Nephron progenitor cell (in vitro differentiated cells): ENCODE data around the gene EPS8L1.
A peak's percentile ranks its signal among the peaks of the same experiment; 100 is the strongest.

Experiments used
- DNase-seq: peaks from one replicate; pipeline ENCODE4 v3.0.0; 2021
- H3K27ac Mint-ChIP-seq: 2 replicates; pipeline ENCODE4 v1.8.0; 2021; ENCODE audit warnings: mild to moderate bottlenecking, moderate library complexity, mixed read lengths
- H3K27me3 Mint-ChIP-seq: 2 replicates; pipeline ENCODE4 v1.8.0; 2021; ENCODE audit warnings: mild to moderate bottlenecking, low read depth, mixed read lengths; ENCODE audit not compliant: poor library complexity
- H3K36me3 Mint-ChIP-seq: 2 replicates; pipeline ENCODE4 v1.8.0; 2021; ENCODE audit warnings: low read depth, mixed read lengths
- H3K4me1 Mint-ChIP-seq: 2 replicates; pipeline ENCODE4 v1.8.0; 2021; ENCODE audit warnings: mixed read lengths
- H3K4me3 Mint-ChIP-seq: 2 replicates; pipeline ENCODE4 v1.8.0; 2021; ENCODE audit warnings: mild to moderate bottlenecking, moderate library complexity, mixed read lengths
- H3K9me3 Mint-ChIP-seq: 2 replicates; pipeline ENCODE4 v1.8.0; 2021; ENCODE audit warnings: mild to moderate bottlenecking, moderate library complexity, mixed read lengths
- CTCF ChIP-seq: fragments of 200-600 bp; sonication (generic); IDR thresholded peaks from 2 replicates; pipeline ENCODE4 v1.5.0; 2021; ENCODE audit warnings: antibody characterized with exemption

EPS8L1 gene

GRCh38 chr19:55082020-55082851 is 6.6 kb downstream of the EPS8L1 start:
- Mint-ChIP-seq H3K4me3 (peak overlapping the region; percentile 58), H3K27ac (no peak overlapping the region), H3K9me3 (peaks cover 19% of the 10 kb centered on the region), H3K27me3 (peaks cover 91% of the 10 kb centered on the region), H3K4me1 (peaks cover 37% of the 10 kb centered on the region), H3K36me3 (peaks cover 4% of the 10 kb centered on the region)
- no peak for TF ChIP-seq CTCF
- peak; percentile 60 for DNase-seq

DNA sequence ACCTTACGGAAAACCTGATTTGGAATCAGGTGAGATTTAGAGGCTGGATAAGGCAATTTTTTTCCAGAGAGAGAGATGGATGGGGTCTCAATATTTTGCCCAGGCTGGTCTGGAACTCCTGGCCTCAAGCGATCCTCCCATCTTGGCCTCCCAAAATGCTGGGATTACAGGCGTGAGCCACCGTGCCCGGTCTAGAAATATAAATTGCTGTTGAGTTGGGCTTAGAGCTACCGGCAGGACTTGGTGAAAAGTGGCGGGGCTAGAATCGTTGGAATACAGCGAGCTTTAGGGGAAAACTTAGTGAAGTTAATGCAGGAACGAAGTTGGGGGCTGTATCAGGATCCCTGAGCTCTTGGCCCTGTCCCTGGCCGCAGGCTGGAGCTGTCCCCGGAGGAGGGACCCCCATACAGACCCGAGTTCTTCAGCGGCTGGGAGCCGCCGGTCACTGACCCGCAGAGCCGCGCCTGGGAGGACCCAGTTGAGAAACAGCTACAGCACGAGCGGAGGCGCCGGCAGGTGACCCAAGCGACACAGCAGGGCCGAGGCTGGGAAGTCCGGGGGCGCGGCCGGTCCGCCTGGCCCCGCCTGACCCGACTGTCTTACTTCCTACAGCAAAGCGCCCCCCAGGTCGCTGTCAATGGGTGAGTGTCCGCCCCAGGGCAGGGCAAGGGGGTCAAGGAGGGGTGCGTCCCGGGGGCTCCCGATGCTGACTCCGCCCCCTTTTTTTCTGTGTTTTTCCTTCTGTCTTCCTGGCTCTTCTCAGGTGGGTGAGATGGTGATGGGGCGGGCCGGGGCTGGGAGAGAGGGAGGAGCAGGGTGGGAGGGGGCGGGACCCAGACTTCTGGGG is 7.6 kb downstream of the EPS8L1 start:
- Mint-ChIP-seq H3K27me3 (peaks cover 85% of the 10 kb centered on the region), H3K36me3 (peaks cover 4% of the 10 kb centered on the region), H3K4me1 (peaks cover 46% of the 10 kb centered on the region), H3K4me3 (no peak overlapping the region), H3K27ac (no peak overlapping the region), H3K9me3 (peaks cover 19% of the 10 kb centered on the region)
- no peak for TF ChIP-seq CTCF
- peak; percentile 17 for DNase-seq

DNA sequence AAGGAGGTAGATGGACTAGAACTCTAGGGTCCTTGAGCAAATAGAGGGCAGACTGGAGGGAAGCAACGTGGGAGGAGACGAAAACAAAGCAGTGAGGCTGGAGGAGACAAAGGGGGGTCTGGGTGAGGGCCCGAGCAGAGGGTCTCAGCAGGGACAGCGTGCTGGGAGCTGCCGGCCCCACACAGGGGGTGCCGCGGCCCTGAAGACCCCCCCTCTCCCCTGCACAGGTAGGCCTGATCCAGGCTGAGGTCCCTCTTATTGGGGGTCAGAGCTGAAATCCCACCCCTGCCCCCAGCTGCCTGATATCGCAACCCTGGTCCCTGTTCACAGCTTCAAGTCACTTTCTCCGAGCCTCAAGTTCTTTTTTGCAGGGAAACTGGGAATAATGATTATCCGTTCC is 8.7 kb downstream of the EPS8L1 start:
- TF ChIP-seq CTCF: no peak
- H3K4me3 Mint-ChIP-seq: peak overlapping the region; percentile 11
- DNase-seq: no peak
- H3K27ac Mint-ChIP-seq: no peak overlapping the region
- H3K27me3 Mint-ChIP-seq: peaks cover 81% of the 10 kb centered on the region
- peaks cover 58% of the 10 kb centered on the region for H3K4me1 Mint-ChIP-seq
- peaks cover 15% of the 10 kb centered on the region for H3K9me3 Mint-ChIP-seq
- H3K36me3 Mint-ChIP-seq: peaks cover 4% of the 10 kb centered on the region

- Mint-ChIP-seq H3K4me1 (peaks cover 51% of the 10 kb centered on the region), H3K27me3 (peaks cover 64% of the 10 kb centered on the region), H3K4me3 (peak overlapping the region; percentile 71), H3K27ac (no peak overlapping the region), H3K9me3 (peaks cover 10% of the 10 kb centered on the region), H3K36me3 (peaks cover 4% of the 10 kb centered on the region)
- TF ChIP-seq CTCF: no peak
- DNase-seq: no peak
Measured at GRCh38 chr19:55085923-55086715, 10.4 kb downstream of the EPS8L1 start.

GRCh38 chr19:55086730-55087541 is 11.3 kb downstream of the EPS8L1 start:
- H3K27me3 Mint-ChIP-seq: peaks cover 55% of the 10 kb centered on the region
- H3K36me3 Mint-ChIP-seq: peaks cover 4% of the 10 kb centered on the region
- TF ChIP-seq CTCF: no peak
- H3K4me3 Mint-ChIP-seq: peak overlapping the region; percentile 87
- H3K9me3 Mint-ChIP-seq: peaks cover 10% of the 10 kb centered on the region
- H3K4me1 Mint-ChIP-seq: peaks cover 55% of the 10 kb centered on the region
- no peak overlapping the region for H3K27ac Mint-ChIP-seq
- DNase-seq: peak; percentile 98
